NCI-H1436 treated with DMSO at 0.1 percent for 48 hours (cell line): Measurements from ENCODE around the gene SPARCL1.
"Not testable (repeated sequence)": the region's sequence is repeated elsewhere in the genome, so short reads cannot be mapped to it uniquely, and the experiment has no call there.

Experiments used
- DNase-seq: peaks from one replicate; lab custom pipeline; 2025; lab: John Stamatoyannopoulos, UW

The SPARCL1 gene, protein sequence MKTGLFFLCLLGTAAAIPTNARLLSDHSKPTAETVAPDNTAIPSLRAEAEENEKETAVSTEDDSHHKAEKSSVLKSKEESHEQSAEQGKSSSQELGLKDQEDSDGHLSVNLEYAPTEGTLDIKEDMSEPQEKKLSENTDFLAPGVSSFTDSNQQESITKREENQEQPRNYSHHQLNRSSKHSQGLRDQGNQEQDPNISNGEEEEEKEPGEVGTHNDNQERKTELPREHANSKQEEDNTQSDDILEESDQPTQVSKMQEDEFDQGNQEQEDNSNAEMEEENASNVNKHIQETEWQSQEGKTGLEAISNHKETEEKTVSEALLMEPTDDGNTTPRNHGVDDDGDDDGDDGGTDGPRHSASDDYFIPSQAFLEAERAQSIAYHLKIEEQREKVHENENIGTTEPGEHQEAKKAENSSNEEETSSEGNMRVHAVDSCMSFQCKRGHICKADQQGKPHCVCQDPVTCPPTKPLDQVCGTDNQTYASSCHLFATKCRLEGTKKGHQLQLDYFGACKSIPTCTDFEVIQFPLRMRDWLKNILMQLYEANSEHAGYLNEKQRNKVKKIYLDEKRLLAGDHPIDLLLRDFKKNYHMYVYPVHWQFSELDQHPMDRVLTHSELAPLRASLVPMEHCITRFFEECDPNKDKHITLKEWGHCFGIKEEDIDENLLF

DNA sequence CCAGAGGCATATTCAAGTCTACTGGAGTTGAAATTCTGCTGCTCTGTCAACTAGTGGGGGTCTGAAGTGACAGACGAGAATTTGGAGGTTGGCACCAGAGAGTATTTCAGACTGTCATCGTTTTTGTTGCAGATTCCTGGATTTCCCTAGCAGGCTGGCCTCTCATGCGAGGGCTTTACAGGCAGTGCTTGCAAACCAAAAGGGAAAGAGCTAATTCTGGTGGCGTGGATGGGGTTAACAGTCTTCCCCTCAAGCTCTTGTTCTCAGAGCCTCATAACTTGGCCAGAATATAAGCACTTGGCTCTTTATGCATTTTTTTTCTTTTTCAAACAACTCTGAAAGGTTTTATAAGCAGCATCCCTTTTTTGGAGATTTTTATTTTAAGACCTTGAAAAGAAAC is at the start of gene SPARCL1:
TSS of gene SPARCL1 (minus strand) at position 190 of the 400 bp plus-strand sequence. CDS start 29,802 bp downstream, outside the sequence.
- no peak for DNase-seq

DNA sequence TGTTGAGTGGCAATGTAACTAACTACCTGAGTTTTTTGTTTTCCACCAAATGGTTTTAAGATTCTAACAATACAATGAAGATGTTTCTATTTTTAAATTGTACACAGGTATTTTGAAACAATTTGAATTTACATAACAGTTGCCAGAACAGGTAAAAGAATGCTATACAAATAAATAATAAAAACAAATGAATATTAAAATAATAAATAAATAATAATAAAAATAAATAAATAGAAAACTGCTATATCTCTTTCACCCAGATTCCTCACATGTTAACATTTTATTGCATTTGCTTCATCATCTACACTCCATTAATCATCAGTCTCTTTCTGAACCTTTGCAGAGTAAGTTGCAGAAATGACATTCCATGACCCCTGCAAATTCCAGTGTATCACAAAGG is 46.8 kb upstream of the SPARCL1 start:
- DNase-seq: no peak

DNA sequence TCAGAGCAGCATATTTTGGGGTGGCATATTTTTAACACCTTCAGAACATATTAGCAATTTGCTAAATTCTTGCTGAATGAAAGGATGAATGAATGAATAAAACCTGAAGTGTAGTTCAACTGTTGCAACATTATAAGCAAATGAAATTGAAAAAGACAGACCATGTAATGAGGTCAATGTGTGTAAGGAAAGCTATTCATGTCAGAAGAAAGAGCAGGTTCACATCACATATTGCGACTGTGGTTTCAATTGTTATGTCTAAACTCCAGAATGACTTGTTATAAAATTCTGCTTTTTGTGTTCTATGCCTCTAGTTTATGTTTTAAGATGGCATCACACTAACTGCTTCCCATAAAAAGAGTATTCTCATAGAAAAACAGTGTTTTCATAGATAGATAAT is 46.2 kb upstream of the SPARCL1 start:
- no peak for DNase-seq

DNA sequence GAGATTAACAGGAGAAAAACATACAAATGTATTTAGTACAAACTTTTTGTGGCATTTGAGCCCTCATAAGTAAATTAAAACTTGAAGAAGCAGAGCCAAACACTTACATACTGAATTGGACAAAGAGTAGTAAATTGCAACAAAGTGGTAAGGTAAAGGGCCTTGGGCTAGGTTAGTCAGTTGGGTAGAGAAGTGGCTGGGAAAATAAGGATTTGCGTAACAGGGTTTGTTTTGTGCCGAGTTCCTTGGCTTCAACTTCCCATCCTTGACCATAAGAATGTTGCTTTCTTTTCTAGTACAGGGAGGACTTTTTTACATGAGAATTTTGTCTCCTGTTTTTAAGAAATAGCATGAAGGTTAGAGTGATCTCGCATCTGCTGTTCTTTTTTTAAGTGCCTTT is 45.8 kb upstream of the SPARCL1 start:
- no peak for DNase-seq

DNA sequence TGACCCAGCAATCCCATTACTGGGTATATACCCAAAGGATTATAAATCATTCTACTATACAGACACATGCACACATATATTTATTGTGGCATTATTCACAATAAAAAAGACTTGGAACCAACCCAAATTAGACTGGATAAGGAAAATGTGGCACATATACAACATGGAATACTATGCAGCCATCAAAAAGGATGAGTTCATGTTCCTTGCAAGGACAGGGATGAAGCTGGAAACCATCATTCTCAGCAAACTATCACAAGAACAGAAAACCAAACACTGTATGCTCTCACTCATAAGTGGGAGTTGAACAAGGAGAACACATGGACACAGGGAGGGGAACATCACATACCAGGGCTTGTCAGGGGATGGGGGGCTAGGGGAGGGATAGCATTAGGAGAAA is 45.2 kb upstream of the SPARCL1 start:
- not testable (repeated sequence) for DNase-seq

DNA sequence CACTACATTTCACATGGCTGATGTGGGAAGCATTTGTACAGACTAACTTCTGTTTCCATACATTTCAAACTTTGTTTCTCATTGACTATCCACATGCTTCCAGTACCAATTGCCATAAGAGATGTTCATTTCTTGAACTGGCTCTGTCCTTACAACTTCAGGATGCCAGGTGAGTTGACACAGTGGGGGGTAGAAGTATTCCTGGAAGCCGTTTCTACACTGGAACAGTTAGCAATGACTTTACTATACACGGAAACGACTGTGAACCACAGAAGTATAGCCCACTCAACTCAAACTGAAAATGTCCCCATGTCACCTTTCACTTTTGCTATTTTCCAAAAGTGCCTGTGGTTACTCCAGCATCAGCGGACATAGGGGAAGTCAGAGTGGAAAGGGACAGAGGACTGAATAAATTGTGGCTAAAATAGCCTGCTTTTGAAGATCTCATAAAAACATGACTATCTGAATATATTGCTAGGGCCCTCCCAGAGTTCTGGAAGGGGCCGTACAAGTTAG is 41.2 kb upstream of the SPARCL1 start:
- DNase-seq: no peak

DNA sequence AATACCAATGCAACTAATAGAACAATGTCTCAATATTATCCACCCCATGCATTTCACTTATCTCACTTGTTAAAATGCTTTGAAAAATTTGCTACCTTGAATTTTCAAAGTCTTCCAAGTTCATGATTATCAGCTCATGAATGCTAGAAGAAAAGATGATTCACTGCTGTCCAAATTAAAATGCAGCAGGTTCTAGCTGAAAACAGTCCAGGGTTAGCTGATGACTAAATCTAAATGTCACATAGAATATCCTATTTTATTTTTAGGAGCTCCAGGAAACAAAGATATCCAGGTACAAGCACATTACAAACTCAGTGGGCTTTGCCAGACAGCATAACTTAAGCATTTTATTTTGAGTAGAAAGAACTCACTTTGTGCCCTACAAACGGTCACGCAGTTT is 38.0 kb upstream of the SPARCL1 start:
- DNase-seq: no peak

DNA sequence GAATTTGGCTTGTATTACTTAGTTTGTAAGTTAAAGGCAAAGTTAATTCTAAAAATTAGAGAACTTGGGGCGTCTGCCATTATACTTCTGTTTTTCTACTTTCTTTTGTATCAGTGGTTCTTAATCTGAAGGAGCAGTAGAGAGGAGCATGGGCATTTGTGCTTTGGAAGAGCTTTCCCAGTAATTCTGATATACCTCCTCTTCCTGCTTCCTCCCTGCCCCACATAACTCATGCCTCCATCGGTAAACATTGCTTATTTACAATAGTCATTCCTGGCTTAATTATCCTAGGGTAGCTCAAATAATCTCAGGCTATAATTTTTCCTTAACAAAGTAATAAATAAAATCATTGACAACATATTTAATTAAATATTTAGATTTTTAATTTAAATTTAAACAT is 37.1 kb upstream of the SPARCL1 start:
- DNase-seq: no peak

DNA sequence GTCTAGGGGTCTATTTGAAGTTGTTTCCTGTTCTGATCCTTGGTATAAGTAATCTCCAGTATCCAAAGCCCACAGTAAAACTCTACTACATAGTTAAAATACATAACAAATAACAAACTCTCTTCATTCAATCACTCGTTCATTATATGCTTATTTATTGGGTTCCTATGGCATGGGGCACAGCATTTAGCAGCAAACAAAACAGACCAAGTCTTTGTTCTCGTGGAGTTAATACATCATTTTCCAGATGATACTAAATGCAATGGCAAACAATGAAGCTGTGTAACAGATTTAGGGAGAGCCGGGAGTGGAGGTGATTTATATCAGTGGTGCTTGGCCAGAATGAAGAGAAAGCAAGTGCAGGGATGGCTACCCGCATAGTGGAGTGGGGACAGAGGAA is 36.6 kb upstream of the SPARCL1 start:
- DNase-seq: no peak

DNA sequence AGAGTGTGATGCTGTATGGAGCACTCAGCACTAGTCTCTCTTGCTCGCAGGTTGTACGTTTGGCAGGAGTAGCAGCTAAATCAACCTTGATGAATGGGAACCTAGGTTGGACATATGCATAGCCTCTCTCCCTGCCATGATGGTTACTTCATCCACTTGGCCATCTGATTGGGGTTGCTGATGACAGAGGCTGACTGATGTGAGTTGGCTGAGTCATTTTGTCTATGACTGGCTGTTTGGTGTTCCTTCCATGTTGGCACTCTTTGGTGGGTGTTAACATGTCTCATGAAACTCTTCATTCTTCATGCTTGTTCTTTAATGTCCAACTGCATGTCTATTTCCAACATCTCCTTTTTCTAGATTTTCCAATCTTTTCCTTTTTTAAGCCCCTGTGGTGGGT is 31.6 kb upstream of the SPARCL1 start:
- no peak for DNase-seq

DNA sequence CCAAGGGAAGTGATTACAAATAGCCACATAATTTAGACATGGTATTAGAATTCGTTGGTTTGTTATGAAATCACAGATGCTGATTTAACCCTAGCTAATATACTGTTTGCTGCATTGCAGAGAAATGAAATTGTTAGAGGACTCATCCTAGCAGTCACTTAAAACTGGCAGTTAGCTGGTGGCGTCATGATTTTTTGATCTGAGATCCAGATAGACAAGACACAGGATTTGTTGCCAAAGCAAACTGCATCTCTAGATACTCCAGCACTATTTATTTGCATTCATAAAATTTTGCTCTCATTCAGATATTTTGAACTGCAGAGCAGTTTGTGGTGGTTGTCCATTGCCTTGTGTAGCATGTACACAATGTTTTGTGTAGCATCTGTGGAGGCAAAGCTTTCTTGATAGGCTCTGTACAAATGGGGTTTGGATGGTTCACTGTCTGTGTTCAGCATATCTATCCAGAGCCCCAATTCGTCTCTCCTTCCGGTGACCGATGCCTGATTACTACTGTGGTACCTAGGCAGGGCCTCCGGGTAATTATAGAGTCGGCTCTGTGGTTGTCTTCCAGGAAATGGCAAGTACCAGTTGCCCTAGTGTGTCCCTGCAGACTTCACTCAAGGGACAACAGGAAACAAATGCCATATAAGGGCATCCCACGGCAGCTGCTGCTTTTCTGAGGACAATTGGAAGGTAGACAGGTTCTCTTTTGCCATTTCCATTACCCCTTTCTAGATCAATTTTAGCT is 30.1 kb upstream of the SPARCL1 start:
- peak; percentile 24 for DNase-seq

DNA sequence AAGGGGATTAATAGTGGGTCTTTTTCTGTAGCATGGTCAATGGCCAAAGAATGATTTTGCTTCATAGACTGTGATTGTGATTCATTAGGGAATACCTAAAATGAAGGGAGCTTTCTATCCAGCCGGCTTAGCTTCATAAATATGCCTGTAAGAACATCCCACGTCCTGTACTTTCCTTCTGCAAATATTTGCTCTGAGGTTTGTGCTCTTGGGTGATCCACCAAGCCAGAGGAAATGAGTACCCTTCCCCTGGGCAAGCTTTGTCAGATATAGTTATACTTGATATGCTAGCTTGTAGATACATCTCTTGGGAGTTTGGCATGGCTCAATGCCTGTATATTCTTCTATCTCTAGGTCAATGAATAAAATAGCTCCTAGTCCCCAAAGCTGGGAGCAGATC is 28.2 kb upstream of the SPARCL1 start:
- no peak for DNase-seq

DNA sequence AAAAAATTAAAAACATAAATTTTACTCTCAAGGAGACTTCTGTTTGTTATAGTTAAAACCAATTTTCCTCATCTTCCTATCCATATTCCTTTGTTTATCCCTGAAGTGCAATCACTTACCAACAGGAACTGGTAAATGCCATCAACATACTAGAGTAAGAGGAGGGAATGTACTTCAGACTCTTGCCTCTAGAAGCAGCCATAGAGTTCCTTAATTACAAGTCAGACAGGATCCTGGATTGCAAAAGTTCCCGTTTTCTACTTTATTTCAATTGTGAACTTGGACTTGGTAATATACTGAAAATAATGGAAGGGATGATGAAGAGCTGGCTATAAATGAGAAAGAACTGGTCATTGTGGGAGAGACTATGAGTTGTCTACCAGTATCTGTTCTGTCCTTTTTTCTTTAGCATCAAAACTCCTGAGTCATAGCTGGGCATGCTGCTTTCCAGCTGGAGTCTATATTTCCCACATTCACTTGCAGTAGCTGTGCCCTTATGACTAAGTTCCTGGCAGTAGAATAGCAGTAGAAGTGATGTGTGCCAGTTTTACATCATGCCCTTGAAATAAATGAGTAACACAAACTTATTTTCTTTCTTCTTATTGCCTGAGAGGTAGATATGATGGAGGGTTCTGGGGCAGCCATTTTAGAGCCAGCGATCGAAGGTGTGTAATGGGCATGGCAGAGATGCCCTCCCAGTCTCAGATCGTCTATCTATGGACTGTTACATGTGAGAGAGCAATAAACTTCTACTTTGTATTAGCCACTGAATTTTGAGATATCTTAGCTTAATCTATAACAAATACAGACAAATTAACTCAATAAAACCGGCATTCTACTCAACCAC is 26.8 kb upstream of the SPARCL1 start:
- DNase-seq: no peak

DNA sequence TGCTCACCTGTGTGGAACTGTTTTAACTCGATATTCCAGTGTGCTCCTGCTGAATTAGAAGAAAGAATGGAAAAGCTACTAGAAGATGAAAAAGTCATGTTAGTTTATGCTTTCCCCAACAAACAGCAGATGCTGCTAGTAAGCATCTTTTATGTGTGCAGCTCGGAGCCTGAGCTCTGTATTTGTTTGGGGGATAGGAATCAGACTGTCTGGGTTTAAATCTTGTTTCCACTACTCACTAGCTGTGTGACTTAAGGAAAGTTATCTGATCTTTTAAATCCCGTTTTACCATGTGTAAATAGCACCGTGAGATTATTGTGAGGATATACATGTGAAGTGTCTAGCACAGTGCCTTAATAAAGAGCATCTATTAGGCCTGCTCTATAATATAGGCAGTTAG is 24.0 kb upstream of the SPARCL1 start:
- no peak for DNase-seq

DNA sequence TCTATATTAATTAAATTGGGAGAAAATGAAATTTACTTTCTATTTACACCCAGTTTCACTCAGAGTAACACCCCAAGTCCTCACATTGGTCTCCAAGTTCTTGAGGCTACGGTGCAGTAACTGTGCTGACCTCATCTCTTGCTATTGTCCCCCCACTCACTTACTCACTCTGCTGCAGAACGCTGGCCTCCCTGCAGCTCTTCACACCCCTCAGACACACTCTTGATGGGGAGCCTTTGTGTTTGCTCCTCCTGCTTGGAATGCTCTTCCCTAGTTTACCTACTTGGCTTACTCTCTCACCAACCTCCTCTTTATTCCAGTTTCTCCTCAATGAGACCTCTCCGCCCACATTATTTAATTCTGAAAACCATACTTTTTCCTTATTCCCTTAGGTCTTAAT is 22.2 kb upstream of the SPARCL1 start:
- DNase-seq: no peak

DNA sequence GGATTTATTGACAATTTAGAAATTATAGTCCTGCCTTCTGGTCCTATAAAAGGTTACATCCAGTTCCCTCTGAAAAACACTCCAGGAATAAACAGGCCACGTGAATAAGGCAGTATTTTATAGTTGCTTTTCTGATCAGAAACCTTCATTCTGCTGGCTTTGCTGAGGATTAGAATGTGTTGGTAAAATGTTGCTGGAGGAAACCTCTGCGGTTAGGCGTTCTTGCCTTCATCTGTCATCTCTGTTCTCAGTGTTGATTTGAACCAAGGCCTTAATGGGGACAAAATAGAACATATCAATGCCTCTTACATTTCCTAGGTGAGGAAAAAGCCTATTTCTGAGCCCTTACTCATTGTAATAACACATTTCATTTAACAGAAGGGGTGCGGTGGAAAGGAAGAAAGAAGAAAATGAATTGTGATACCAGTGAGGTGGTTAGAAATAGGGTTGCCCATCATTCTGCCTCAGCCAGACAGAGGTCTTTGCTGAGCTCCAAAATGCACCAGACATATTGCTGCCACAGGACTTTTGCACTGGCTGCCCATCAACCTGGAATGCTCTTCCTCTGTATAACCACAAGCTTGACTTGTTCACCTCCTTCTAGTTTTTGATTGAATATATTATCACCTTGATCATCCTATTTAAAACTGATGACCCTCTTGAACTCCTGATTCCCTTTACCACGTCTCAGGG is 18.0 kb upstream of the SPARCL1 start:
- no peak for DNase-seq

DNA sequence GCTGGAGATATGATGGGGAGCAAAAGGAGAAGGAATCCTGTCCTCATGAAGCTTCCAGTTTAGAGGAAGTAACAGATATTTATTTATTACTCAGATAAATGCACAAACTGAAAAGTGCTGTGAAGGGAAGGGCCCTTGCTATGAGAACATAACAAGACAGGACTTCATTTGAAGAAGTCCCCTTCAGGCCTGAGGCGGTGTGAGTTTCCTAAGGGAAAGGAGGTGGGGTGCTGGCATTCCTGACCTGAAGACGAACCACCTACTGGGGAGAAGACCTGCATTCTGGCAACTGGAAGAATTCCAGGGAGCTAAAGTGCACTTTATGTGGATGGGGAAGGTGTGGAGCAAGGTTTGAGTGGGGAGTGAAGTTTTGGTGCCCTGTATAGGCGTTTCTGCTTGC is 15.9 kb upstream of the SPARCL1 start:
- DNase-seq: no peak

DNA sequence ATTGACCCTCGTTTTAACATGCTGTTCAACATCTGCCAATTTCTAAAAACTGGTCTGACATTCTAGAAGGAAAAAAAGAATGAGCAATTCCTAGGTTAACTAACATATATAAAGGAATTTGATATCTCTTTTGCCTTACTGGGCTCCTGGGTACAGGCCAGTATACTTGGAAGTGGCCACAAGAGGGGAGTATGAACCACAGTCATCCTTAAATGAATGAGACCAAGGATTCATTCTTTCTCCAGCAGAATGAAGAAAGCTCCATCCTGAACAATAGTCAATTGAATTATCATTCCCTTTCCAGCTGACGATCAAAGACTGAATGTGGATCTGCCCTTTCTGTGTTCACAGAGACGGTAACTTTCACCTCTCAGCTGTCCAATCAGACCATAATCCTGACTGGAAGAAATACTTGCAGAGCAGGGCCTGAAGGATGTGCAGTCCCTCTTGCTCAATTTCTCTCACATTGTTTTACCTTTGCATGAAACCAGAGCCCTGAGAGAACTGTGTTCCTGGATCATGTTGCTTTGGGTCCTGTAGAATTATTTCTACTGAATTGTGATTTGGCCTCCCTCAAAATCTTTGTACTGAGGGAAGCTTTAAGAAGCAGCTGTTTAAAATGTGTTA is 14.8 kb upstream of the SPARCL1 start:
- DNase-seq: no peak

DNA sequence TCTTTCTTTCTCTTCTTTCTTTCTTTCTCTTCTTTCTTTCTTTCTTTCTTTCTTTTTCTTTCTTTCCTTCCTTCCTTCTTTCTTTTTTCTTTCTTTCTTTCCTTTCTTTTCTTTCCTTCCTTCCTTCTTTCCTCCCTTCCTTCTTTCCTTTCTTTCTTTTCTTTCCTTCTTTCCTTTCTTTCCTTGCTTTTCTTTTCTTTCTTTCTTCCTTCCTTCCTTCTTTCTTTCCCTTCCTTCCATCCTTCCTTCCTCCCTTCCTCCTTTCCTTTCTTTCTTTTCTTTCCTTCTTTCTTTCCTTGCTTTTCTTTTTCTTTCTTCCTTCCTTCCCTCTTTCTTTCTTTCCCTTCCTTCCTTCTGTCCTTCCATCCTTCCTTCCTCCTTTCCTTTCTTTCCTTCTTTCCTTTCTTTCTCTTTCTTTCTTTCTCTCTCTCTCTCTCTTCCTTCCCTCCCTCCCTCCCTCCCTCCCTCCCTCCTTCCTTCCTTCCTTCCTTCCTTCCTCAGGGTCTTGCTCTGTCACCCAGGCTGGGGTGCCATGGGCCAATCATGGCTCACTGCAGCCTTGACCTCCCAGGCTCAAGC is 13.6 kb upstream of the SPARCL1 start:
- no peak for DNase-seq

DNA sequence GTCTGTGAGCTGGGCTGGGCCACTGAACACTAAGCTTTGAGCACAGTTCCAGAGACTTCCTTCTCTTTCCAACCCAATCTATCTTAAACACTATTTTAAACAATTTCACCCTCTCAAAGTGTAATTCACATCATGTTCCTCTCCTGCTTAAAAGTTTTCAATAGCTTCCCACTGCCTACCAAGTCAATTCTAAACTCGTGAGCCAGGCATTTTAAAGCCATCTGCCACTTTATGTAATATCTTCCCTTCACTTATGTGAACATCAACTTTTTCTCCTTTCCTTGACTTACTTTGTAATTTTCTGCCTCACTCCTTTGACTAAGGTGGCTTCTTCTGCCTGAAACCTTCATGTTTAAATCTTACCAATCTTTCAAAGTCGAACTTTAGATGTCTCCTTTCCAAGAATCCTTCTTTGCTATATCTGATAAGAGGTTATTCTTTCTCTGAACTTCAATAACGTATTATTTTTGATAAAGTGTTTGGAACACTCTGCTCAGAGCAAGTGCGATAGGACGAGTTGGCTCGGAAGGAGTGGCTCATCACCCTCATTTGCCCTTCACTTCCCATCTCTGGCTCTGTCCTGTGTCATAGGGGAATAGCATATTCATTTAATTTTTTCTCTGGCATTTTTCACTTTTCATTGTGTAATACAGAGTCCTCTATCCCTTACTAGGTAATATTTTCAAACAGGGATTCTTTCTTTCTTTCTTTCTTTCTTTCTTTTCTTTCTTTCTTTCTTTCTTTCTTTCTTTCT is 13.0 kb upstream of the SPARCL1 start:
- DNase-seq: no peak
